Testis (tissue), 3 donors: ENCODE results near the gene TPSG1. TPM values are rescaled to one million over a fixed set of nuclear protein-coding genes. Genes with fewer than 3 reads are reported as not detected.
"Not testable (repeated sequence)": the region's sequence is repeated elsewhere in the genome, so short reads cannot be mapped to it uniquely, and the experiment has no call there.

Experiments used
- DNase-seq: peaks from one replicate; pipeline ENCODE4 v3.0.0-alpha.2; 2019
- H3K27ac ChIP-seq, 2 donors: fragments of 200-600 bp; sonication (generic); one replicate each; pipeline ENCODE4 v1.5.1; 2019
- H3K27me3 ChIP-seq: fragments of 200-600 bp; sonication (generic); one replicate; pipeline ENCODE4 v1.5.1; 2019
- H3K36me3 ChIP-seq: fragments of 200-600 bp; sonication (generic); one replicate; pipeline ENCODE4 v1.5.1; 2017; ENCODE audit warnings: low read depth; ENCODE audit errors: missing control alignments
- H3K4me1 ChIP-seq: fragments of 200-600 bp; sonication (generic); one replicate; pipeline ENCODE4 v1.5.1; 2019
- H3K4me3 ChIP-seq, 2 donors: fragments of 200-600 bp; sonication (generic); one replicate each; pipeline ENCODE4 v1.5.1; 2017 to 2019
- H3K9me3 ChIP-seq: fragments of 200-600 bp; sonication (generic); one replicate; pipeline ENCODE4 v1.5.1; 2017
- CTCF ChIP-seq, 3 experiments: fragments of 450-650 bp in 2 of 3; fragments of 200-600 bp in 1 of 3; sonication (generic) in 1 of 3; IDR thresholded peaks; one replicate each; pipeline ENCODE4 v1.5.1; 2016 to 2019; ENCODE audit warnings: antibody characterized with exemption in 3 of 3, mild to moderate bottlenecking in 2 of 3, moderate library complexity in 1 of 3
- POLR2A ChIP-seq: fragments of 450-650 bp; IDR thresholded peaks from one replicate; pipeline ENCODE4 v1.6.1; 2017; ENCODE audit warnings: antibody characterized with exemption, mild to moderate bottlenecking, moderate library complexity
- WGBS, 2 donors: methylation state at CpG; one replicate each; pipeline ENCODE4 v1.1.5; 2018; 5-methylcytosine and 5-hydroxymethylcytosine counted together
- intact Hi-C: fragments of 100-400 bp; cut with DNase I; formaldehyde crosslinking; loops from one replicate; pipeline ENCODE4 v1.15.1; 2023; ENCODE audit warnings: low total_unique reads
- polyA plus RNA-seq: library from polyadenylated mRNA; stranded (reverse); fragments of 350-450 nt; fragmentation: Illumina TruSeq; extraction: RNeasy Lipid Tissue Mini Kit (QIAGEN cat#74804); gene quantifications from one replicate; pipeline ENCODE4 v1.2.3, GENCODE V29; 2014; ENCODE audit warnings: low read depth, low replicate concordance; ENCODE audit not compliant: insufficient read depth
- total RNA-seq, 2 donors: library from RNA; depleted of rRNA; stranded (reverse); fragments of >200 nt; gene quantifications; one replicate each; pipeline ENCODE4 v1.2.3, GENCODE V29; 2016

TPSG1 gene
- total and polyA plus RNA-seq, 3 donors from 2014 or later = 1.2 TPM; not detected in 2

- Histone ChIP-seq H3K9me3 (no peaks in the 10 kb centered on the region), H3K27me3 (no peaks in the 10 kb centered on the region), H3K4me1 (no peaks in the 10 kb centered on the region), H3K4me3 (no peak overlapping the region), H3K27ac (no peak overlapping the region), H3K36me3 (no peaks in the 10 kb centered on the region)
- no peak for DNase-seq
- intact Hi-C loops = no loop called here
- TF ChIP-seq POLR2A = no peak
- WGBS, 2 donors = 51 to 60% methylated on average over 13 to 22 of the region's 22 CpGs
Observed at GRCh38 chr16:1245452-1246020, 20.5 kb upstream of the TPSG1 start.

DNA sequence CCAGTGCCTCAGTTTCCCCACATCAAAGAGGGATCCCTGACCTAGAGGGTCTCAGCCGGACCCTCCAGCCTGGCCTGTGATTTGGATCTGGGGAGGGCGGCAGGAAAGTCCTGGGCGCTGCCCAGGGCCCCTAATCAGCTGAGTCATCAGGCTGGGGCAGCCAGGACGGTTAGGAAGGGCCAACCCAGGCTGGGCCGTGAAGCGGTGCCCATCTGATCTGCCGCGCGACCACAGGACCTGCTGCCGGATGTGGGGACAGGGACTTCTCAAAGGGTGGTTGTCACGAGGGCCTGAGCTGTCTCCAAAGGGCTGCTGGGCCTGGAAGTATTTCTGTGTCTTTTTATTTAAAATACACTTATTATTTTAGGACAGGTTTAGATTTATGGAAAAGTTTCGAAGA lies 19.8 kb upstream of the TPSG1 start:
- 84 to 90% methylated on average over 9 to 12 of the region's 12 CpGs for WGBS, 2 donors
- Histone ChIP-seq H3K27ac (no peak overlapping the region), H3K4me3 (no peak overlapping the region), H3K4me1 (no peaks in the 10 kb centered on the region), H3K9me3 (no peaks in the 10 kb centered on the region), H3K27me3 (no peaks in the 10 kb centered on the region), H3K36me3 (no peaks in the 10 kb centered on the region)
- TF ChIP-seq CTCF (IDR thresholded peaks at IDR 0.05) = no peak
- TF ChIP-seq POLR2A = no peak
- no peak for DNase-seq
- intact Hi-C loops = no loop called here

DNA sequence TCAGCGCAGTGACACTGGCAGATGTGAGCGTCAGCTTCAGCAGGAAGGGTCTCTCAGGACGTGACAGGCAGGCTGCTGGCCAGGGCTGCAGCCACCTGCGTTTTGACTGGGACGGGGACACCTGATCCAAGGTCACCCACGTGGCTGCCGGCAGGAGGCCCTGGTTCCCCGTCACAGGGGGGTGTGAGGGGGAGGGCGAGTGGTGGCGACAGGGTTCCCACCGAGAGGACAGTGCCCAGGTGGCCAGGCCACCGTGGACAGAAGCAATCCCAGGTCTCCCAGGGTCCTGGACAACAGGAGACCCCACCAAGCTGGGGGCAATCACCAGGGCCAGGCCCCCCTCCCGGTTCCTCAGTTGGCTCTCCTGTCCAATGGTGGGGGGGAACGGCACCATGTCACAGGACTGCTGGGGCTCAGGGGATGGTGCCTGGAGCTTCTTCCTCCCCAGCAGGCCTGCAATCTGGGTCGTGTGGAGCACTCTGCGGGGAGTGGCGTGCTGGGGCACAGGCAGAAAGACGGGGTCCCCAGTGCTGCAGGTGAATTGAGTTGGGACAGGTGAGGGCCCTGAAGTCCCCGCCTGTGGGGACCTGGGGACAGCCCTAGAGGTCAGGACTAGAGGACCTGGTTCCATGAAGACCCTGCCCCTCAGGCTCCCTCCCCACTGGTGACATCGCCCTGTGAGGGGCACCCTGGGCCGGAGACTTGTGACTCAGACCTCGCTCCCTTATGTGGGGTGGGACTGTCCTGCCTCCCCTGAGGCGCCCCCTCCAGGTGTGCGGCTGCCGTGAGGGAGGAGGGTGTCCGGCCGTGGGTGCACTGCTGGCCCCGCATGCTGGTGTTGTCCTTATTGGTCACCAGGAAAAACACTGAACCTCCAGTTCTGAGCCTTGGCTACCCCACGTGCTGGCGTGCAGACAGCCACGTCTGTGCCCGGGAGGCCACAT lies 19.1 kb upstream of the TPSG1 start:
- intact Hi-C loops, H3K27ac ChIP-seq, H3K9me3 ChIP-seq, H3K36me3 ChIP-seq, DNase-seq, H3K4me1 ChIP-seq, H3K27me3 ChIP-seq, H3K4me3 ChIP-seq: not testable (repeated sequence)
- WGBS, 2 donors = 78% methylated on average over 10 to 21 of the region's 32 CpGs

DNA sequence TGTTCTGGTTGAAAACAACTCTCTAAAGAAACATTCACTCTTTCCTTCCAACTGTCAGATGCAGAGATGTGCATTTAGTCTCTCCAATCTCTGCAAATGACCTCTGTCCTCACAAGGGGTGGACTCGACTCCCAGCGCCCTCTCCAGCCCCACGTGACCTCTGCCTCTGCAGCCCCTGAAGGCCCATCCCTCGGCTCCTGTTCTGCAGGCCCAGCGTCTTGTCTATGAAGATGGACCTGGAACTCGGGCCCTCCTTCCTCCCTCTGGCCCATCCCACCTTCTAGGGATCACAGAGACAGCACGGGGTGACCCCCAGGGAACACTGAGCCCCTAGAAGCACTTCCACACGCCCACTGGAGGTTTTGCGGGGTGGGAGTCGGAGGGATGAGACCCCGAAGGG lies 18.3 kb upstream of the TPSG1 start:
- 77 to 80% methylated on average over 5 to 7 of the region's 11 CpGs for WGBS, 2 donors
- H3K27me3 ChIP-seq, intact Hi-C loops, H3K36me3 ChIP-seq, H3K9me3 ChIP-seq, H3K4me1 ChIP-seq, H3K27ac ChIP-seq, H3K4me3 ChIP-seq, DNase-seq: not testable (repeated sequence)

- intact Hi-C loops, H3K27me3 ChIP-seq, H3K36me3 ChIP-seq, H3K4me3 ChIP-seq, DNase-seq, H3K27ac ChIP-seq, H3K4me1 ChIP-seq, H3K9me3 ChIP-seq: not testable (repeated sequence)
- WGBS, 2 donors = 100% methylated on average over 6 of the region's 15 CpGs; no CpG with 5 or more reads in 1 of the 2 donors
Observed at GRCh38 chr16:1241081-1241480, 16.0 kb upstream of the TPSG1 start.

DNA sequence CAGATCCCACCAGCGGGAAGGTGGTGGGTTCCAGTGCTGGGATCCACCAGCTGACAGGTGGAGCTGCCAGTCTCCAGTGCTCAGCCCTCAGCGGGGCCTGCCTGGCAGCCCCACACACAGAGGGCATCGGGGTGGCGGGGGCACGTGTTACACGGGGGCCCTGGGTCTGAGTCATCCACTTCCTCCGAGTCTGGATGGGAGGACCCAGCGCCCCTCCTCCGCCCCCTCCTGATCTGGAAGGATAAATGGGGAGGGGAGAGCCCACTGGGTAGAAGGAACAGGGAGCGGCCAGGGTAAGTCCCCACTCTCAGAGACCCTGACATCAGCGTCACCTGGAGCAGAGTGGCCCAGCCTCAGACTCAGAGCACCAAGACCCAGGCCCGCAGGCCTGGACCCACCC lies 15.4 kb upstream of the TPSG1 start, which contains the start of gene TPSAB1:
TSS of gene TPSAB1 (plus strand) at position 270 of the 400 bp plus-strand sequence. CDS start 234 bp downstream, outside the sequence.
- DNase-seq, H3K27ac ChIP-seq, H3K36me3 ChIP-seq, intact Hi-C loops, H3K27me3 ChIP-seq, H3K9me3 ChIP-seq, H3K4me3 ChIP-seq, H3K4me1 ChIP-seq: not testable (repeated sequence)
- 46% methylated on average over 8 of the region's 12 CpGs; no CpG with 5 or more reads in 1 of the 2 donors for WGBS, 2 donors

DNA sequence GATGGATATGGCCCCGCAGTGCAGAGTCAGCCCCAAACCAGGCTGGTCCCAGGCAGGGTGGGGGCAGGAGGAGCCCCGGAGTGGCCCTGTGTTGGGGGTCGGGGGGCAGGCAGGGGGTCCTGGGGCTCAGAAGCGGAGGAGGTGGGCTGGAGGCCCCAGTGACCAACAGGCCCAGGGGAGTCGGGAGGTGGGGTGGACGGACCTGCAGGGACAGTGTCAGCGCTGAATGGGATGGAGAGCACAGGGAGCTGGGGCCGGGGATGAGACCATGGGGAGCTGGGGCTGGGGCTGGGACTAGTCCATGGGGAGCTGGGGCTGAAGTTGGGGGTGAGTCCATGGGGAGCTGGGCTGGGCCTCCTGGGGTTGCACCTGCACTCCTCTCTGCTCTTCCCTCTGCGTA lies 14.5 kb upstream of the TPSG1 start:
- H3K9me3 ChIP-seq, H3K4me1 ChIP-seq, H3K27ac ChIP-seq, H3K27me3 ChIP-seq, intact Hi-C loops, H3K4me3 ChIP-seq, H3K36me3 ChIP-seq, DNase-seq: not testable (repeated sequence)
- 76 to 81% methylated on average over 6 to 8 of the region's 9 CpGs for WGBS, 2 donors

- H3K4me3 ChIP-seq, DNase-seq, intact Hi-C loops, H3K4me1 ChIP-seq, H3K36me3 ChIP-seq, H3K9me3 ChIP-seq, H3K27me3 ChIP-seq, H3K27ac ChIP-seq: not testable (repeated sequence)
- WGBS, 2 donors = 11 to 38% methylated on average over 6 to 21 of the region's 23 CpGs
Observed at GRCh38 chr16:1238909-1239308, 13.8 kb upstream of the TPSG1 start.
